ENCODE data around the gene ALDH3B1.
A peak's percentile ranks its signal among the peaks of the same experiment; 100 is the strongest.

ALDH3B1 gene

GRCh38 chr11:68006606-68007166, 3.4 kb upstream of the ALDH3B1 start:
- no peak for DNase-seq (ENCODE audit: low read depth in 2 of 2)
- TF ChIP-seq CTCF (IDR thresholded peaks at IDR 0.05; ENCODE audit: low read depth, low read length), result no peak
- H3K4me3 ChIP-seq (replicated peaks in 1 of 2; ENCODE audit: low read depth in 2 of 2, low read length in 2 of 2), result no peak overlapping the region

- DNase-seq (ENCODE audit: low read depth in 2 of 2), result no peak
- H3K4me3 ChIP-seq (replicated peaks in 1 of 2; ENCODE audit: low read depth in 2 of 2, low read length in 2 of 2), result no peak overlapping the region
- TF ChIP-seq CTCF (IDR thresholded peaks at IDR 0.05; ENCODE audit: low read depth, low read length), result no peak
These were observed 2.4 kb upstream of the ALDH3B1 start for GRCh38 chr11:68007498-68008380.

GRCh38 chr11:68008381-68009337, 1.5 kb upstream of the ALDH3B1 start:
- DNase-seq (ENCODE audit: low read depth in 2 of 2), result no peak
- no peak for TF ChIP-seq CTCF (IDR thresholded peaks at IDR 0.05; ENCODE audit: low read depth, low read length)
- H3K4me3 ChIP-seq (replicated peaks in 1 of 2; ENCODE audit: low read depth in 2 of 2, low read length in 2 of 2), result no peak overlapping the region

DNA sequence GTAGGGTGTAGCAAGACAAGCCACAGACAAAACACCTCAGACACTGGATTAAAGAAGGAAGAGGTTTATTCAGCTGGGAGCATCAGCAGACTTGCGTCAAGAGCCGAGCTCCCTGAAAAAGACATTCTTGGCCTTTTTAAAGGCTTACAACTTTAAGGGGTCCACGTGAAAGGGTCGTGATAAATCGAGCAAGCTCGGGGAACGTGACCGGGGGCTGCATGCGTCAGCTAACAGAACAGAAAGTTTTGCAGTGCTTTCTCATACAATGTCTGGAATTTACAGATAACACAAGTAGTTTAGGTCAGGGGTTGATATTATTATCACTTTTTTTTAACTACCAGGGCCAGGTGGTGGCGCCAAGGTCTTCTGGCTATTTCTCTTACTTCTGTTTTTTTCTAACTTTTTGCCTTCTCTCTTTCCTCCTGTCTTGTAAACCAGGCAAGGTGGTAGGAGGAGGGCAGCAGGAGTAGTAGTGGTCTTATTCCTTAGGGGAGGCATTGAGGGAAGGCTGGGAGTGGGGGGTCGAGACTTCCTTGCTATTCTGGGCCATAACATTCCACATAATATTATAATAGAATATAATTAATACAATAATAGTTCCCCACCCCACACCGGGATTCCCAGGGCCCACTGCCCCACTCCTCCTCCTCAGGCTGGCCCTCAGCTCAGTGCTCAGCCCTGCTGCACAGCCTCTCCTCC, 587 bp upstream of the ALDH3B1 start:
- peak; percentile 34 for TF ChIP-seq CTCF (IDR thresholded peaks at IDR 0.05; ENCODE audit: low read depth, low read length)
- peak overlapping the region in 1 of 2 donors; percentile 58 for H3K4me3 ChIP-seq (replicated peaks in 1 of 2; ENCODE audit: low read depth in 2 of 2, low read length in 2 of 2)
- DNase-seq (ENCODE audit: low read depth in 2 of 2), result peak; percentile 58 to 70

DNA sequence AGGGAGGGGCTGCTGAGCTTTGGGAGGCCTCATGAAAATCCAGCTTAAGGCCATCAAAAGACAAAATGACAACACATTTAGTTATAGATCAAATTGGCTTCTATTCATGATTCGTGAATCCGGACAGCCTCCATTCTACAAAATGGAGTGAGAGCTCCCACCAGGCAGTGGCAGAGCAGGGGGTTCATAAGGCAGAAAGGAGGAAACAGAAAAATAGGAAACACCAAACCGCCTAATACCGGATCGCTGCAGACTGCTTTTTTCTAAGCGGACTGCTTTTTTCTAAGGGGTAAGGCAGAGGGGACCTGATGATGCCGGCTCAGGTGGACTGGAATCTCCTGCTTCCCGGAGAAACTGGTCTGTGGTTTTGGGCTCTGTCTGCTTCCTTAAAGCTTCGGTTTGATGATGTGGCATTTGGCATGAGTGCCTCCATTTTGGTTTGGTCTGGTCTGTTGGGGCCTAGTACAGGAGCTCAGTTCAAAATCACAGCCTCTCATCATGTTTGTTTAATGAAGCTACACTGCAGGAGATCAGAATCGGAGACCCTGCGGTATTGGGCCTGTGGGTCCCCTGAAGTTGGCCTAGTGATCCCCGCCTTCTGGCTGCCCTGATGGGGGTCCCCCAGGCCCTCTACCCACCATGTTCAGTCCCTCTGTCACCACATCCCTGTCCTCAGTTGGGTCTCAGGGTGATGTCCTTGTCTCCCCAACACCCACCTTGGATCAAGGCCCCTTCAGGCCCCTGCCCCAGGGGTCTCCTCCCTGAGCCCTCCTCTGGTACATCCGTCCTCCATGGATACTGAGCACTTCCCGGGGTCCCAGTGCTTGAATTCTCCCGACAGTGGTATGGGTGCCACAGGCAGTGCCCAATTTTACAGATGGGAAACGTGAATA, 1.2 kb downstream of the ALDH3B1 start:
- no peak for DNase-seq (ENCODE audit: low read depth in 2 of 2)
- H3K4me3 ChIP-seq (replicated peaks in 1 of 2; ENCODE audit: low read depth in 2 of 2, low read length in 2 of 2), result peak overlapping the region; percentile 52 to 58
- no peak for TF ChIP-seq CTCF (IDR thresholded peaks at IDR 0.05; ENCODE audit: low read depth, low read length)

Measured in cardiac fibroblast (primary cell).